HUES48 (cell line): ENCODE data around the gene MYPN.

Experiments
- H3K27ac ChIP-seq: one replicate; pipeline ENCODE4 v1.7.0; 2013; ENCODE audit warnings: low read depth, low read length, inconsistent platforms
- H3K27me3 ChIP-seq: 2 replicates; pipeline ENCODE4 v1.6.1; 2013; ENCODE audit warnings: mild to moderate bottlenecking, low read length; ENCODE audit not compliant: control insufficient read depth, insufficient read depth
- H3K36me3 ChIP-seq: 2 replicates; pipeline ENCODE4 v1.6.1; 2013; ENCODE audit warnings: low read length; ENCODE audit not compliant: control insufficient read depth, insufficient read depth
- H3K4me1 ChIP-seq: 2 replicates; pipeline ENCODE4 v1.6.1; 2013; ENCODE audit warnings: mild to moderate bottlenecking, low read length; ENCODE audit not compliant: control insufficient read depth, insufficient read depth
- H3K4me3 ChIP-seq: 2 replicates; pipeline ENCODE4 v1.5.1; 2013; ENCODE audit warnings: mild to moderate bottlenecking, low read depth, low read length
- H3K9ac ChIP-seq: 2 replicates; pipeline ENCODE4 v1.6.1; 2013; ENCODE audit warnings: mild to moderate bottlenecking, low read depth, low read length, moderate library complexity
- H3K9me3 ChIP-seq: 2 replicates; pipeline ENCODE4 v1.6.1; 2013; ENCODE audit warnings: low read length; ENCODE audit not compliant: control insufficient read depth, insufficient read depth

The MYPN gene

DNA sequence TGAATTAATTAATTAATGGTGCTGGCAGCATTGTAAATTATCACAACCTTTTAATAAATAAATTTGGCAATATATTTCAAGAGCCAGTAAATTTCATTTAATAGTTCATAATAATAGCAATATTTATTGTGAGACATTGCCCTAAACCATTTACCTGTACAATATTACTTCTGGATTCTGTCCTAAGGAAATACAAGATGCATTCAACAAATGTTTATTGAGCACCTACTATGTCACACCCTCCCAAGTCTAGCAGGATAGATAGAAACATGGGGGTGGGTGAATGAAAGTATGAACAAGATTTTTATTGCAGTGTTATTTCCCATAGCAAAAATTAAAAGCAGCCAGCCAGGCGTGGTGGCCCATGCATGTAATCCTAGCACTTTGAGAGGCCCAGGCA, 29.9 kb upstream of the MYPN start:
- H3K4me1 ChIP-seq: peaks cover 31% of the 10 kb centered on the region
- no peaks in the 10 kb centered on the region for H3K36me3 ChIP-seq
- no peak overlapping the region for H3K9ac ChIP-seq
- no peak overlapping the region for H3K27ac ChIP-seq
- H3K27me3 ChIP-seq: no peaks in the 10 kb centered on the region
- no peak overlapping the region for H3K4me3 ChIP-seq
- no peaks in the 10 kb centered on the region for H3K9me3 ChIP-seq

DNA sequence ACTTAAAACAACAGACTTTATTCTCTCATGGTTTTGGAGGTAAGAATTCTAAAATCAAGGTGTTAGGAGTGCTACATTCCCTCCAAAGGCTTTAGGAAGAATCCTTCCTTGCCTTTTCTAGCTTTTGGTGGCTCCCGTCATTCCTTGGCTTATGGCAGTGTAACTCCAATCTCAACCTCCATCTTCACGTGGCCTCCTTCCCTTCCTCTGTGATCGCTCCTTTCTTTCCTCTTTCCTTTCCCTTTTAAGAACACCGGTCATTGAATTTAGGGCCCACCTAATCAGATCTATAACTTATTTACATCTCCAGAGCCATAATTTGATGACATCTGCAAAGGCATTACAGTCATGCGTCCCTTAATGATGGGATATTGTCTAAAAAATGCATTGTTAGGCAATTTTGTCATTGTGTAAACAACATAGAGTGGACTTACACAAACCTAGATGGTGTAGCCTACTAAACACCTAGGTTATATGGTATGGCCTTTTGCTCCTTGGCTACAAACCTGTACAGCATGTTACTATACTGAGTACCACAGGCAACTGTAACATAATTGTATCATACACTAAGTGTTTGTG, 28.3 kb upstream of the MYPN start:
- H3K27ac ChIP-seq: no peak overlapping the region

DNA sequence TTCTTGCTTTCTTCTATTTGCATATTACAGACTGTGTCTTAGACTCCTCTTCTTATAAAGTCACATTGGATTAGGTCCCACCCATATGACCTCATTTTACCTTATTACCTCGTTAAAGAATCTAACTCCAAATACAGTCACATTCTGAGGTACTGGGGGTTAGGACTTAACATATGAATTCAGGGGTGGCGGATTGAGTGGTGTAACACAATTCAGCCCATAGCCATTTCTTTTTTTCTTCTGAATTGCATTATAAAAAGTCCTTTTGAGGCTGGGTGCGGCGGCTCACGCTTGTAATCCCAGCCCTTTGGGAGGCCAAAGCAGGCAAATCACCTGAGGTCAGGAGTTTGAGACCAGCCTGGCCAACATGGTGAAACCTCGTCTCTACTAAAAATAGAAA, 27.4 kb upstream of the MYPN start:
- H3K9ac ChIP-seq: no peak overlapping the region
- no peaks in the 10 kb centered on the region for H3K36me3 ChIP-seq
- H3K27me3 ChIP-seq: no peaks in the 10 kb centered on the region
- H3K9me3 ChIP-seq: no peaks in the 10 kb centered on the region
- no peak overlapping the region for H3K27ac ChIP-seq
- H3K4me1 ChIP-seq: peaks cover 26% of the 10 kb centered on the region
- no peak overlapping the region for H3K4me3 ChIP-seq

More for the DNA sequence above, 28.3 kb upstream of the MYPN start:
- H3K4me3 ChIP-seq: no peak overlapping the region
- H3K36me3 ChIP-seq: no peaks in the 10 kb centered on the region
- no peaks in the 10 kb centered on the region for H3K27me3 ChIP-seq
- no peak overlapping the region for H3K9ac ChIP-seq
- H3K4me1 ChIP-seq: peaks cover 26% of the 10 kb centered on the region
- H3K9me3 ChIP-seq: no peaks in the 10 kb centered on the region

DNA sequence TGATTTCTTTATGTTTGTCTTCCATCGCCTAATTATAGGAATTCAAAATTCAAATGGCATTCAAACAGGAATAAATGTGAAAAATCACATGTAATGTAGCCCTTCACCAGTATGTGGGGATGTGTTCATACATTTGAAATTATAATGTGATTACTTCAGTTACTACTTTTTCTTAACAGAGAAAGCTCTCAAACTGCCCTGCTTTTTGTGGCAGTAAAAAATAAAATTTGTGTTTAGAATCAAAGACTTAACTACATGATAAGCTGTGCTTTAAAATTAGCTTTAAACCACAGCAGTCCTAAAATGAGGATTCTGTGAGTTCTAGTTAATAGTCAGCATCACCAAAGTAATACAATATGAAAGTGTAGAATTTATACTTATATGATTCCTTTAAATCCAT, 26.4 kb upstream of the MYPN start:
- Histone ChIP-seq H3K4me3 (no peak overlapping the region), H3K27me3 (no peaks in the 10 kb centered on the region)

DNA sequence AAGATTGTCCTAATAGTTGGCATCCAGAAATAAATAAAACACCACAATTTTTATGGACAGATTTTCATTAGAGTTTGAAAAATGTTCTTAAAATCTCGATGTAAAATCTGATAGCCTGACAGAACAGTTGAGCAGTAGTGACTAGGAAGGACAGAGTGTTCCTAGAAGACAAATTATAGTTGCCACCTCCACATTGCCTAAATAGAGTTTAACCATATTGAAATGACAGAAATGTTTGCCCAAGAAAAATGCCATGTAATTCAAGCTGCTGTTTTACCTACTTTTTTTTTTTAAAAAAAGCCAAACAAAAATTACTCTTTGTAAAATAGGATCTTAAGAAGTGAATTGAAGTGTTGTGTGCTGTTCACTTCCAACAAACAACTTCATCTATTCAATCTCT, 25.3 kb upstream of the MYPN start:
- H3K4me1 ChIP-seq: peaks cover 43% of the 10 kb centered on the region
- H3K4me3 ChIP-seq: no peak overlapping the region
- H3K36me3 ChIP-seq: no peaks in the 10 kb centered on the region
- no peaks in the 10 kb centered on the region for H3K9me3 ChIP-seq
- no peak overlapping the region for H3K27ac ChIP-seq
- no peak overlapping the region for H3K9ac ChIP-seq
- no peaks in the 10 kb centered on the region for H3K27me3 ChIP-seq

More for the DNA sequence above, 26.4 kb upstream of the MYPN start:
- Histone ChIP-seq H3K27ac (no peak overlapping the region), H3K9me3 (no peaks in the 10 kb centered on the region), H3K4me1 (peaks cover 34% of the 10 kb centered on the region), H3K9ac (no peak overlapping the region), H3K36me3 (no peaks in the 10 kb centered on the region)

DNA sequence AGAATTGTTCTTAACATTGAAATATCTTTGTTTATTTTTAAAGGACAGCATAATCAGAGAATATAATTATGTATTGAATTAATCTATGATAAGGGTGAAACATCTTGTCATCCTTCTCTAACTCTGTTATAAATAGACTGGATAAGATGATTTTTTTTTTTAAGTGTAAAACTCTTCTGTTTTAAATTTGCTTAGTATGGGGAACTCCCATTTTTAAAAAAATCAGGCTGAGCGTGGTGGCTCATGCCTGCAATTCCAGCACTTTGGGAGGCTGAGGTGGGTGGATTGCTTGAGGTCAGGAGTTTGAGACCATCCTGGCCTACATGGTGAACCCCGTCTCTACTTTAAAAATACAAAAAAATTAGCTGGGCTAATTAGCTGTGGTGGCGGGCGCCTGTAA, 24.8 kb upstream of the MYPN start:
- Histone ChIP-seq H3K27me3 (no peaks in the 10 kb centered on the region), H3K9me3 (no peaks in the 10 kb centered on the region), H3K4me3 (no peak overlapping the region), H3K36me3 (no peaks in the 10 kb centered on the region), H3K4me1 (peaks cover 43% of the 10 kb centered on the region), H3K27ac (no peak overlapping the region), H3K9ac (no peak overlapping the region)

DNA sequence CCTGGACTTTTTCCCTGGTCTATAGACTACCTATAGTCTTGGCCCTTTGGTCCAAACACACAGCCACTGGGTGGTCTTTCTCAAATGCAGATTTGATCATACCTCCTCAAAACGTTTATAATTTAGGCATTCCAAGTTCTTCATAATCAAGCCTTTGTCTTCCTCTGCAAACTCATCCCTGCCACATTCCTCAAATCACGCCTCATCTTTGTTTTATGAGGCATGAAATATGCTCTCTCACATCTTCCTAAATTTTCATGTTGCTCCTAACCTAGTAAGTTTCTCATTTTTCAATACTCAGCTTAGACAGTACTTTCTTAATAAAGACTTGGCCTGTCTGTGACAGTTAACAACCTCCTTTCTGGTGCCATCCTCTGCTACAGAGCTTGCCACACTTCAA, 23.3 kb upstream of the MYPN start:
- H3K4me1 ChIP-seq: peaks cover 43% of the 10 kb centered on the region
- no peaks in the 10 kb centered on the region for H3K36me3 ChIP-seq
- no peaks in the 10 kb centered on the region for H3K9me3 ChIP-seq
- H3K4me3 ChIP-seq: no peak overlapping the region
- H3K27me3 ChIP-seq: no peaks in the 10 kb centered on the region
- no peak overlapping the region for H3K9ac ChIP-seq
- no peak overlapping the region for H3K27ac ChIP-seq

DNA sequence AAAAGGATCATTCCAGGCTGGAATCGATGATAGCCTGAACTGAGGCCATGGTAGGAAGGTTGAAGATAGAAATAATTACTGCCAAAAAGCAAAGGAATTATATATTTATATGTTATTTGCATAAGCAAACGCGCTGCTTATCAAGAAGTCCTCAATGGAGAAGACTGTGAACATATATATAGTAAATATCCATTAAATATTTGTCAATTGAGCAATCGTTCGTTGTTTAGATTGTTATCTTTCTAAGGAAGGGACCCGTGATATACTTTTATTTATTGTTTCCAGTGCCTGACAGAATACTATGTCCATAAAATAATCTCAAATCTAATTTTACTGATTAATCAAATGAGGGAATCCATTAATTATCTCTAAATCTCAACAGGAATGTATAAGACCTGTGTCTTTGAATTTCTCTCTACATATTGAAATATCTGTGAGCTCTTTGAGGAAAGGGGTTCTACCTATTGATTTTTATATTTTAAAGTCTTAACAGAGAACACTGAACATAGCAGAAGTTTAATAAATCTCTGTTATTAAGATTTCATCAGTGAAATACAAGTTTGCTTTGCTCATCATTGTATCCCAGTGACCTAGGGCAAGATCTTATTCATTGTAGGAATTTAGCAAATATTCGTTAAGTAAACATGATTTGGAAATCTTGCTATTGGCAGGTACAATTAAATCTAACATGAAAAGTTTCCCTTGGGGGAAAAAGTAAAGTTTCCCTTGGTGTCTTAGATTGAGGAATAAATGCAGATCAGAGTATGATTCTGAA, 22.2 kb upstream of the MYPN start:
- H3K9me3 ChIP-seq: no peaks in the 10 kb centered on the region
- no peaks in the 10 kb centered on the region for H3K36me3 ChIP-seq
- no peak overlapping the region for H3K9ac ChIP-seq
- peak overlapping the region; percentile 56 for H3K27ac ChIP-seq
- no peaks in the 10 kb centered on the region for H3K27me3 ChIP-seq
- no peak overlapping the region for H3K4me3 ChIP-seq
- peaks cover 37% of the 10 kb centered on the region for H3K4me1 ChIP-seq

DNA sequence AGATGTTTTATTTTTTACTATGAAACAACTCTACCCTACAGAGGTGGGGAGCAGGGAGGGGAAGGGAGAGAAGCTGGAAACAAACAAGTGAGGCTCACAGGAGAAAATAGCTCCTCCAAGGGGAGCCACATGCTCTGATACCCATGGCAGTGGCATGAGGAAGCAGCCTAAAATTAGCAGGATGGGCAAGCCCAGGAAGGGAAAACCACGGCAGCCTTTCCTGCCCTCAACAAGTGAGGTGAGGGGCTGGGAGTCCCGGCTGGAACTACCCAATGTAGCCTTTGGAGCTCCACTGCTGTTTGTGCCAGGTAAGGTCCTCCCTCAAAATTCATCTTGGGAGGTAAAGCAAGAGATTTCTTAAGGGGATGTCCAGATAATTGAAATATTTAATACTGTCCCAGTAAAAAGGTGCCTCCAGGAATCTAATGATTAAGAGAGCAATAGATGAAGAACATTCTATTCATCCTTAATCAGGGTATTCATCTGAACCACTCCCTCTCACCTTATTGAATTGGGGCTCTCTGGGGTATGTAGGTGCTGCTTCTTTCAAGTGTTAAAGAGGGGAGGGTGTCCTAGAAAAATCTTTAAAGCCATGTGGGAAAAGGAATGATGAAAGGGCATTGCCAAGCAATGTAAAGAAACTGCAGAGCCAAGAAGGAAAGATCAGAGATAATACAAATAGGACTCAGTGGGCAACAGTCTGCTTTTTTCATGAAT, 21.4 kb upstream of the MYPN start:
- H3K27ac ChIP-seq: peak overlapping the region; percentile 56
- peaks cover 31% of the 10 kb centered on the region for H3K4me1 ChIP-seq
- no peaks in the 10 kb centered on the region for H3K36me3 ChIP-seq
- H3K27me3 ChIP-seq: no peaks in the 10 kb centered on the region
- H3K9me3 ChIP-seq: no peaks in the 10 kb centered on the region
- H3K9ac ChIP-seq: no peak overlapping the region
- no peak overlapping the region for H3K4me3 ChIP-seq

DNA sequence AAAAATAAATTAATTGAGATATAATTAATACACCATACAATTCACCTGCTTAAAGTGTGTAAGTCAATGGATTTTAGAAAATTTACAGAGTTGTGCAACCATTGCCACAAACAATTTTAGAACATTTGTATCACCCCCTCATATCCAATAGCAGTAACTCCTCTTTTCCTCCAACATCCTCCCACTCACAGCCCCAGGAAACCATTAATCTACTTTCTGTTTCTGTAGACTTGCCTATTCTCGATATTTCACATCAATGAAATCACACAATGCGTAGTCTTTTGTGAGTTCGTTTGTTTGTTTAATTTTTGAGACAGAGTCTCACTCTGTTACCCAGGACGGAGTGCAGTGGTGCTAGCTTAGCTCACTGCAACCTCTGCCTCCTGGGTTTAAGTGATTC, 20.5 kb upstream of the MYPN start:
- Histone ChIP-seq H3K4me3 (no peak overlapping the region), H3K4me1 (peaks cover 23% of the 10 kb centered on the region), H3K27ac (no peak overlapping the region), H3K9ac (no peak overlapping the region), H3K27me3 (no peaks in the 10 kb centered on the region), H3K36me3 (no peaks in the 10 kb centered on the region), H3K9me3 (no peaks in the 10 kb centered on the region)

DNA sequence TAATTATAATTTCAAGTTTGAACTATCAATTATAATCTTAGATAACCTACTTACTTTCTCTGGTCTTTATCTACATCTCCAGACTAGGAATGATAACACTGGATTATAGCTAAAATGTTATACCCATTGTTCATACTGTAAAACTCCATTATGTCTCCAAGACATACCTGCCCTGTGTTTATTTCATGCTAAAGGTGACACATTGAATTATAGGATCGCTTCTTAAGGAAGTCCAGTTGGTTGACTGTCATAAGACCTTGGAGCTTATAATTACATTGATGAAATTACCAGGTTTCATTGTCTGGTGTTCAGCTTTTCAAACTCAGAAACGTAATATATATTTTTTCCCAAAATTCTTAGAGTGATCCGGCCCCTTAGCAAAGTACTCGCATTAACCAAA, 18.7 kb upstream of the MYPN start:
- Histone ChIP-seq H3K4me3 (no peak overlapping the region), H3K36me3 (no peaks in the 10 kb centered on the region), H3K9me3 (no peaks in the 10 kb centered on the region), H3K27me3 (no peaks in the 10 kb centered on the region), H3K9ac (no peak overlapping the region), H3K4me1 (peaks cover 17% of the 10 kb centered on the region), H3K27ac (no peak overlapping the region)
